Measurements from ENCODE around the gene OR6S1.
"Not testable (repeated sequence)": the region's sequence is repeated elsewhere in the genome, so short reads cannot be mapped to it uniquely, and the experiment has no call there.

OR6S1 gene

GRCh38 chr14:20606190-20606901, 35.1 kb downstream of the OR6S1 start:
- peak; percentile 73 for DNase-seq (ENCODE audit: low read depth)

GRCh38 chr14:20603813-20604690, 37.4 kb downstream of the OR6S1 start:
- no peak overlapping the region for H3K4me3 ChIP-seq (ENCODE audit: low read depth, low read length)
- TF ChIP-seq MAX (IDR thresholded peaks at IDR 0.05; ENCODE audit: low read depth, low read length) (peak; percentile 41; the same call in 1 of the 2 replicates), MYC (IDR thresholded peaks at IDR 0.05; ENCODE audit: low read depth, low read length) (no peak)
- peak; percentile 67 for DNase-seq (ENCODE audit: low read depth)

More at GRCh38 chr14:20606190-20606901, 35.1 kb downstream of the OR6S1 start:
- no peak overlapping the region for H3K4me3 ChIP-seq (ENCODE audit: low read depth, low read length)
- TF ChIP-seq MAX (IDR thresholded peaks at IDR 0.05; ENCODE audit: low read depth, low read length) = no peak
- TF ChIP-seq CTCF (IDR thresholded peaks at IDR 0.05; ENCODE audit: low read depth, low read length) = peak; percentile 67

- no peak overlapping the region for H3K4me3 ChIP-seq (ENCODE audit: low read depth, low read length)
- TF ChIP-seq MAX (IDR thresholded peaks at IDR 0.05; ENCODE audit: low read depth, low read length) (no peak), MYC (IDR thresholded peaks at IDR 0.05; ENCODE audit: low read depth, low read length) (no peak), POLR2A (IDR thresholded peaks at IDR 0.05; ENCODE audit: extremely low read depth, insufficient read length) (no peak), CTCF (IDR thresholded peaks at IDR 0.05; ENCODE audit: low read depth, low read length) (no peak)
- DNase-seq (ENCODE audit: low read depth) = no peak
Observed at GRCh38 chr14:20602583-20602982, 38.9 kb downstream of the OR6S1 start.

- no peak for TF ChIP-seq MYC (IDR thresholded peaks at IDR 0.05; ENCODE audit: low read depth, low read length)
- TF ChIP-seq CTCF (IDR thresholded peaks at IDR 0.05; ENCODE audit: low read depth, low read length) = no peak
- TF ChIP-seq POLR2A (IDR thresholded peaks at IDR 0.05; ENCODE audit: extremely low read depth, insufficient read length) = no peak
- TF ChIP-seq MAX (IDR thresholded peaks at IDR 0.05; ENCODE audit: low read depth, low read length) = no peak
- peak overlapping the region; percentile 39 for H3K4me3 ChIP-seq (ENCODE audit: low read depth, low read length)
- peak; percentile 77 for DNase-seq (ENCODE audit: low read depth)
Observed at GRCh38 chr14:20601522-20601921, 40.0 kb downstream of the OR6S1 start.

GRCh38 chr14:20597108-20597507, 44.4 kb downstream of the OR6S1 start:
- no peak for DNase-seq (ENCODE audit: low read depth)
- TF ChIP-seq CTCF (IDR thresholded peaks at IDR 0.05; ENCODE audit: low read depth, low read length) = no peak
- TF ChIP-seq MYC (IDR thresholded peaks at IDR 0.05; ENCODE audit: low read depth, low read length) = no peak
- TF ChIP-seq MAX (IDR thresholded peaks at IDR 0.05; ENCODE audit: low read depth, low read length) = no peak
- TF ChIP-seq POLR2A (IDR thresholded peaks at IDR 0.05; ENCODE audit: extremely low read depth, insufficient read length) = no peak
- H3K4me3 ChIP-seq (ENCODE audit: low read depth, low read length) = no peak overlapping the region

- not testable (repeated sequence) for H3K4me3 ChIP-seq (ENCODE audit: low read depth, low read length); DNase-seq (ENCODE audit: low read depth)
Observed at GRCh38 chr14:20595726-20596125, 45.8 kb downstream of the OR6S1 start.

All from NB4 (cell line).